Liver (tissue), 3 donors: ENCODE data around the gene SNRPN.

Source experiments
- CTCF ChIP-seq: fragments of 150-350 bp; IDR thresholded peaks from 2 replicates; pipeline ENCODE4 v1.5.1; 2017; ENCODE audit warnings: improper control_type of control experiment, low read depth, low read length; ENCODE audit not compliant: missing input control
- JUND ChIP-seq, 2 donors: IDR thresholded peaks; 2 replicates each; pipeline ENCODE4 v1.6.1; 2016; ENCODE audit warnings: antibody characterized with exemption in 2 of 2
- donor health status: healthy.
- donor health status: healthy.

- no peak for TF ChIP-seq CTCF
- TF ChIP-seq JUND (IDR thresholded peaks at IDR 0.05), result no peak
These were observed 11.4 kb upstream of the SNRPN start for GRCh38 chr15:24943361-24943760.
